GM23248 (cell line): ENCODE results near the gene CCL27.

Experiments
- EZH2 ChIP-seq: fragments of 200-600 bp; sonication (generic); IDR thresholded peaks from 2 replicates; pipeline ENCODE4 v1.6.1; 2018; ENCODE audit warnings: antibody characterized with exemption, mild to moderate bottlenecking; ENCODE audit not compliant: insufficient read depth, poor library complexity, severe bottlenecking
- EZH2phosphoT487 ChIP-seq: fragments of 200-600 bp; sonication (generic); IDR thresholded peaks from 2 replicates; pipeline ENCODE4 v1.6.1; 2018; ENCODE audit warnings: antibody characterized with exemption, moderate library complexity, mild to moderate bottlenecking, low read depth; ENCODE audit not compliant: insufficient read depth

GRCh38 chr9:34620061-34620994 lies 42.1 kb downstream of the CCL27 start, which contains the start of gene DCTN3:
- TF ChIP-seq EZH2 (no peak), EZH2phosphoT487 (no peak)
